Urinary bladder (tissue), 4 donors: Measurements from ENCODE around the gene MSX2. TPM values are rescaled to one million over a fixed set of nuclear protein-coding genes. Genes with fewer than 3 reads are reported as not detected.

ENCODE experiments used
- DNase-seq: peaks from one replicate; pipeline ENCODE4 v3.0.0-alpha.2; 2015; ENCODE audit errors: extremely low spot score
- H3K27ac ChIP-seq: one replicate; pipeline ENCODE4 v1.5.1; 2013; ENCODE audit warnings: low read depth, mild to moderate bottlenecking, moderate library complexity
- H3K36me3 ChIP-seq: one replicate; pipeline ENCODE4 v1.6.1; 2013; ENCODE audit warnings: mild to moderate bottlenecking, moderate library complexity; ENCODE audit not compliant: insufficient read depth
- H3K4me1 ChIP-seq: one replicate; pipeline ENCODE4 v1.6.1; 2013; ENCODE audit warnings: mild to moderate bottlenecking, moderate library complexity; ENCODE audit not compliant: insufficient read depth
- H3K4me3 ChIP-seq: one replicate; pipeline ENCODE4 v1.5.1; 2013; ENCODE audit warnings: low read depth, low read length
- WGBS: extraction: QIAGEN DNeasy Blood & Tissue Kit; methylation state at CpG from one replicate; pipeline ENCODE4 v1.1.7; 2013; 5-methylcytosine and 5-hydroxymethylcytosine counted together
- polyA plus RNA-seq: library from polyadenylated mRNA; stranded (reverse); fragments of 200-250 nt; gene quantifications from one replicate; pipeline ENCODE4 v1.2.3, GENCODE V29; 2013
- total RNA-seq: library from RNA; depleted of rRNA; stranded (reverse); fragments of >200 nt; gene quantifications from one replicate; pipeline ENCODE4 v1.2.3, GENCODE V29; 2014
- donor health status: healthy with polysubstance abuse.
- donor health status: healthy.

The MSX2 gene
- total and polyA plus RNA-seq, 2 donors, result 11.3 to 16.4 TPM

- Histone ChIP-seq H3K27ac (no peak overlapping the region), H3K4me1 (no peaks in the 10 kb centered on the region), H3K36me3 (no peaks in the 10 kb centered on the region), H3K4me3 (no peak overlapping the region)
- no peak for DNase-seq
- WGBS, result 83% methylated on average over 3 of the region's 3 CpGs
Observed at GRCh38 chr5:174699131-174699530, 25.3 kb upstream of the MSX2 start.

- Histone ChIP-seq H3K4me3 (no peak overlapping the region), H3K4me1 (no peaks in the 10 kb centered on the region), H3K27ac (no peak overlapping the region), H3K36me3 (no peaks in the 10 kb centered on the region)
- DNase-seq, result no peak
- 11% methylated on average over 9 of the region's 9 CpGs for WGBS
Observed at GRCh38 chr5:174706997-174707572, 17.3 kb upstream of the MSX2 start.

DNA sequence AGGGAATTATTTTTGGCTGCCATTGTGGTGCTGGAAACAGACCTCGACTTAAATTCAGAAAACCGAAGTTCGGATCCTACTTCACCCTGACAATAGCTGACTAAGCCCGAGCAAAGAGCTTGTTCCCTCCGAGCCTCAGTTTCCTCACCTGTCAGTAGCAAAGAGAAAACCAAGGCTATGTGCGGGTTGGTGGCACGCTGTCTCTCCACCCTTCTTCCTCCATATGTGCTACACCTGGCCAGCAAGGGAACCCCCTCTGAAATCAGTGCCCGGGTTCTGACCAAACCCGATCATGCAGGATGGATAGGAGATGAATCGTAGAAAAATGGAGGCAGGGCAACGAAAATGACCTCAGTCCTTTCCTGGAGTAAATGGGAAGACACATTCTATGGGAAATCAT, 16.7 kb upstream of the MSX2 start:
- Histone ChIP-seq H3K27ac (no peak overlapping the region), H3K36me3 (no peaks in the 10 kb centered on the region), H3K4me1 (no peaks in the 10 kb centered on the region), H3K4me3 (no peak overlapping the region)
- WGBS, result 81% methylated on average over 11 of the region's 11 CpGs
- DNase-seq, result no peak

DNA sequence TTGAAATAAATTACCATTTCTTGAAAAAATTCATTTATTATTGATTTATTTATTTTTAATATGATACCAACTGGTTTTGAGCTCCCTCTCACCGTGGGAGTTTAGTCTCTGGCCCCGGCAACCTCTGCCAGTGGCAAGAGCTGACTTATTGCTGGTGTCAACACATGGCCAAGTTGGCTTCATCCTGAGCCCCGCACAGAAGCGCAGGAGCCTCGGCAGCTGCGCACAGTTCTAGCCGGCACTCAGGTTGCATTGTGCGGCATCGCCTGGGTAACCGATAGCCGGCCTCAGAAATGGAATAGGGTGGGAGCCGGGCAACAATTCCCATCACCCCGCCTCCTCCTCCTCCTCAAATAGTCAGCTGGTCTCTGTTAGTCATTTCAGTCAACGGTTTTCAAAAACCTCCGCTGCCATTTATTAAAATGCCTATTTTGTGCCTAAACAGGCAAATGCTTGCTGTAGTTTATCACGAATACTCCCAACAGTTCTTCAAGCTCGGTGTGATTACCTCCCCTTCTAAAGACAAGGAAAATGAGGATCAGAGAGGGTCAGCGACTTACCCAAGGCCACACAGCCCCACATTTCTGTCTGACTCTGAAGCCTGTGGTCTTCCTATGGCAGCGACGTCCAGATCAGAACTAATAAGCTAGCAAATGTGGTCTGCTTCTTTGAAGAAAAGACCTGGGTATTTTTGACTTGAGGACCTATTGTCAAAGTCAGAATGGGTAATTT, 15.7 kb upstream of the MSX2 start:
- H3K4me1 ChIP-seq, result no peaks in the 10 kb centered on the region
- H3K27ac ChIP-seq, result no peak overlapping the region
- no peak overlapping the region for H3K4me3 ChIP-seq
- no peaks in the 10 kb centered on the region for H3K36me3 ChIP-seq
- 71% methylated on average over 20 of the region's 20 CpGs for WGBS
- no peak for DNase-seq

DNA sequence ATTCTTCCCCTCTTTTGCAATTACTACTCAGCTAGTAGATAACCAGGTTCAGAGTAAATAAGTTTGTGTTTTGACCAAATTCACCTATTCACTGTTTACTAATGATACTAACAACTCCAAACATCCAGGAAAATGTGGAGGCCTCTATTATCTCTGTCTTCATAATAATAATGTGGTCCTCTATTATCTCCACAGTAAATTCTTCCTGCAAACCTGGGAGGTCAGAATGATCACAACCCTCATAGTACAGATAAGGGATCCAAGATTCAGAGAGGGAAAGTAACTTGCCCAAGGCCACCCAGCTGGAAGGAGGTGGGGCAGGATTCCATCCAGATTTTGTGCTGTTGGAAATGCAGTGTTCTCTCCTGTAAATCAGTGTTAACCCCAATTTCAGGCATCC, 9.6 kb upstream of the MSX2 start:
- Histone ChIP-seq H3K36me3 (no peaks in the 10 kb centered on the region), H3K4me3 (no peak overlapping the region), H3K4me1 (no peaks in the 10 kb centered on the region), H3K27ac (no peak overlapping the region)
- DNase-seq, result no peak

DNA sequence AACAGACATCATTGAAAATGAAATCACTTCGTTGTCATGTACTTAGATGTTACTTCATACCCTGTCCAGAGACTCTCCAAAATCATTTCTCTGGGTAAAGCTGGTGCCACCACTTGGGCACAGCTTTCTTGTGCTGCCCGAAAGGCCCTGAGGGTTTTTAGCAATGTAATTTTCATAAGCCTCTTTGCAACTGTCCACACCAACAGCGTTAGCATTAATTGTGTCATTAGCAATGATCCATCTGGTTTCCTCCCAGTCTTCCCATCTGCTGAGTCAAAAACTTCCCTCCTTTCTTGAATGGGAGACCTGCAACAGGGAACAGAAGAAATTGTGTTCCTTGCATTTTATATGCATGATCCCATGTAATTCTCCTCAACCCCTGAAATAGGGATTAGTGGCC, 8.6 kb upstream of the MSX2 start:
- H3K4me3 ChIP-seq, result no peak overlapping the region
- DNase-seq, result no peak
- no peaks in the 10 kb centered on the region for H3K4me1 ChIP-seq
- H3K27ac ChIP-seq, result no peak overlapping the region
- H3K36me3 ChIP-seq, result no peaks in the 10 kb centered on the region
- 79% methylated on average over 3 of the region's 3 CpGs for WGBS

DNA sequence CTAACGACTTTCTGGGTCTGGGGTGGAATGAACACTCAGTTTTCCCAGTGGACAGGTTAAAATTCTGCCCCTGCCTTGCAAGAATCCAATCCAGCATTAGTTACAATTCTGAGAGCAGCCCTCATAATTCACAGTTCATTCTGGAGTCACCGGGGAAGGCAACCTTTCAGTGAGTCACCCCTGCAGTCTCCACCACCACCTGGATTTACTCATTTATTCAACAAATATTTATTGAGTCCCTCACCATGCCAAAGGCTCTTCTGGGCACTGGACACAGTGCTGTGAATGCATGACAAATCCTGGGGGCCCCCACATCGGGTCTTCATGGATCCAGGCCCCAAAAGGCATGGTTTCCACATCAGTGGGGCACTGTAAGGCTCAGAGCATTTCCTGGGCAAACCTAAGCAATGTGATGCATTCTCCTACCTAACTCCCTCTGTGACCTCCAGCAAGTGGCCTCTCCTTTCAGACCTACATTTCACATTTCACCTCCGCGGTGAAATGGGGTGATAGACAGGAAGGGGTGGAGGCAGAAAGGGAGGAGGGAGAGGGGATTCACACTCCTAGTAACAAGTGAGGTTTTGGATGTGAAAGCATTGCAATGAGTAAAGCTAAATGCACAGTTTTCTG, 6.4 kb upstream of the MSX2 start:
- 36% methylated on average over 5 of the region's 5 CpGs for WGBS

DNA sequence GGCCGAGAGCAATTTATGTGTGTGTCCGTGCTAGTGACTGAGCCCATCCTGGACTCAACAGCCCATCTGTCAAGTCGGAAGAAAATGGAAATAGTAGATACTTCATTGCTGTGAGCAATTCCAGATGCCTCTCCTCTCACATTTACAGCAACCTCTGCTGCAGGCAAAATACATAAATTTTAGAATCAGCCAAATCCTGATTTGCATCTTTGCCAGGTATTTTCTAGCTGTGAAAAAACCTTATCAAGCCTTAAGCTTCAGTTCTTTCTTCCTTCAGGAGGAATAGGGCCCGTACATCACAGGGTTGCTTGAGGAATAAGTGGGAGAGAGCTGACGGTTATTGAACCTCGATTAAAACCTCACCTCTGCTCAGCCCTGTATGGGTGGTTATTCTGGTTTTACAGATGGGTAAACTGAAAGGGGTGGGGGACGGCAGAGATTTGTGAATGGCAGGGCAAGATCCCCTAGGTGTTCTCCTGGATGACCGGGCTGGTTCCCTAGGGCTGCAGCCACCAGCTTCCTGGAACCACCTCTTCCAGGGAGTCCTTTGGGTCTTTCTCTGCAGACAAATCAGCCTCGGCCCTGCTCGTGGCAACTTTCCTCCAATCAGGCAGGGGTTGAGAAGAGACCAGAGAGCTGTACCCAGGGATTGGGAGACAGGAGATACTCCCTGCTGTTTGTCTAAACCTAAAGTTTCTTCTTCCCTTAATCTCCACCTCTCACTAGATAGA, 5.3 kb upstream of the MSX2 start:
- WGBS, result 37% methylated on average over 10 of the region's 10 CpGs
- H3K4me3 ChIP-seq, result no peak overlapping the region
- H3K27ac ChIP-seq, result no peak overlapping the region
- no peaks in the 10 kb centered on the region for H3K4me1 ChIP-seq
- DNase-seq, result no peak
- no peaks in the 10 kb centered on the region for H3K36me3 ChIP-seq

More for the DNA sequence above, 6.4 kb upstream of the MSX2 start:
- H3K27ac ChIP-seq, result no peak overlapping the region
- no peak overlapping the region for H3K4me3 ChIP-seq
- H3K4me1 ChIP-seq, result no peaks in the 10 kb centered on the region
- DNase-seq, result no peak
- no peaks in the 10 kb centered on the region for H3K36me3 ChIP-seq

DNA sequence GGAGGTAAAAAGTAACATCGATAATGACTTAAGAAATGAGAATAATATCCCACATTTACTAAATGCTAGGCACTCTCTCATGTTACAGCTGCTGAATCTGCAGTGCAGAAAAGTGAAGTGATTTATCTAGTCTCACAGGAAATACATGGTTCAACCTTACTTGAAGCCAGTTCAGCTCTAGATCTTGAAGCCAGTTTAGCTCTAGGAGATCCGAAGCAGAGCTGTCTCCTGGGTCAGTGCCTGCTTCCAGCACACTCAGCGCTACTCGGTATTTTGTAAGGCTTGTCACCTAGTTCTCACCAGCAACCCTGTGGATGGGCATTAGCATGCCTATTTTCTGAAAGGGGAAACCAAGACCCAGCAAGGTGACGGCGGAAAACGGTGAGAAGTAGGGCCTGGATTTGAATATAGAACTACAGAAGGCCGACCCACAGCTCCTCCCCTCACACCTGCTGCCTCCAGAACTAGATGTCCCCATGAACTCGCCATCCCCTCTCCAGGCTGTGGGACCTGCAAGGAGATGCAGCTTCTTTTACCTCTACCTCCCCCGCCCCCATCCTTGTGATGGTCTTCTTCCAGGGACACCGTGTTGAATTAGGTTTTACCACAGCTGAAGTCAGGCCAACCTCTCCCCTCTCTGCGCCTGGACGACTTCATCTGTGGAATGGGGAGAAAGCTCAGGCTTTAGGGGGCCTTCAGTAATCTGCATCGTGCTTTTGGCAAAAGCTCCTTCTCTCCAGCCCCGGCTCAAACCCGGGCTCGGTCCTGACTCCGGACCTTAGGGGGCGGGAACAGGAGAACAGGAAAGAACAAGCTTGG, 4.4 kb upstream of the MSX2 start:
- no peak for DNase-seq
- Histone ChIP-seq H3K4me1 (no peaks in the 10 kb centered on the region), H3K36me3 (no peaks in the 10 kb centered on the region), H3K4me3 (no peak overlapping the region), H3K27ac (no peak overlapping the region)
- 52% methylated on average over 19 of the region's 19 CpGs for whole genome bisulfite sequencing

DNA sequence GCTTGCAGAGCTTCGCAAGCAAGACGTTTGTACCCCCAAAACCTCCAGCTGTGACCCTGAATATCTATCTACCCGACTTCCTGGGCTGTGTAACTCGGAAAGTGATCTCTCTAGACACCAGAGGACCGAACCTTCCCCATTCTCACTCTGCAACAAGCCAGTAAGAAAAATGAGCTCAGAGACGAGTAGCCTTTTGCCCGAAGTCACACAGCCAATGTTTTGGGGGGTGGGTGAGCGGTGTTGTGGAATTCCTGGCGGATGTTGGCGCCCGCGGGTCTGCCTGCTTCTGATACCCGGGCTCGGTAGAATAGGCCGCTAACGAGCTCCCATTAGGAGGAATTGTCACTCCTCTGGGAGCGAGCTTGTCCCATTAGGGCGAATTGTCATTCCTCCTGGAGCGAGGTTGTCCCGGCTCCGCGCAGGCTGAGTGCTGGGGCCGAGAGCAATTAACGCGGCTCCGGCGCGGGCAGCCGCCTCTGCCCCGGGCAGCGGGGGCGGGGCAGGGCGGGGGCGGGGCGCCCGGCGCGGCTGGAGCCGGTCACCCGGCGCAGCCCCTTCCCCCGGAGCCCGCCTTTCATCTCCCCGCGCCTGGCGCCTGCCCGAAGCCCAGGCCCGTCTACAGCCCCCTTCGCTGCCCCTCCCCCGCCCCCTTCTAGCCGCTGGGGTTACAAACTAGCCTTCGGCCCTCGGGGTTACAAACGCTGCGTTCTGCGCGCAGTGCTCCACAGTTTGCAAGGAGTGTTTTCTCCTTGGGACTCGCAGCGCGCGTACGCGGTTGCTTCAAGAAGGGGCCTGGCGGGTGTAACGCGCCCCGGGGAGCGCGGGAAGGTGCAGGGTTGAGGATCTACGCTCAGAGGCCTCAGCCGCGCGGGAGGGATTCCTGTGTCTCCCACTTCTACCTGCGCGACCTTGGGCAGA, 3.5 kb upstream of the MSX2 start:
- H3K4me1 ChIP-seq, result no peaks in the 10 kb centered on the region
- WGBS, result 7% methylated on average over 75 of the region's 75 CpGs
- no peak overlapping the region for H3K27ac ChIP-seq
- no peaks in the 10 kb centered on the region for H3K36me3 ChIP-seq
- DNase-seq, result no peak
- H3K4me3 ChIP-seq, result peak overlapping the region; percentile 35

GRCh38 chr5:174721530-174722432, 2.6 kb upstream of the MSX2 start:
- 16% methylated on average over 19 of the region's 19 CpGs for WGBS
- Histone ChIP-seq H3K27ac (no peak overlapping the region), H3K36me3 (no peaks in the 10 kb centered on the region), H3K4me3 (no peak overlapping the region), H3K4me1 (no peaks in the 10 kb centered on the region)
- DNase-seq, result no peak

GRCh38 chr5:174722500-174722899, 1.9 kb upstream of the MSX2 start:
- 41% methylated on average over 4 of the region's 4 CpGs for WGBS

More at GRCh38 chr5:174722500-174722899, 1.9 kb upstream of the MSX2 start:
- Histone ChIP-seq H3K4me1 (no peaks in the 10 kb centered on the region), H3K36me3 (no peaks in the 10 kb centered on the region), H3K27ac (no peak overlapping the region), H3K4me3 (no peak overlapping the region)
- DNase-seq, result no peak
